DOHH2 (cell line): Measurements from ENCODE around the gene NCBP2.

Experiments
- EZH2phosphoT487 ChIP-seq: fragments of 200-600 bp; sonication (generic); IDR thresholded peaks from 2 replicates; pipeline ENCODE4 v1.6.1; 2017; ENCODE audit warnings: borderline replicate concordance, mild to moderate bottlenecking, antibody characterized with exemption, low read length, moderate library complexity, mixed read lengths
- TF ChIP-seq, protein P1 (sequence below): fragments of 200-600 bp; sonication (generic); IDR thresholded peaks from one replicate; pipeline ENCODE4 v1.5.1; 2014; ENCODE audit warnings: antibody characterized with exemption, mild to moderate bottlenecking, low read depth, low read length; ENCODE audit not compliant: poor library complexity, severe bottlenecking

DNA sequence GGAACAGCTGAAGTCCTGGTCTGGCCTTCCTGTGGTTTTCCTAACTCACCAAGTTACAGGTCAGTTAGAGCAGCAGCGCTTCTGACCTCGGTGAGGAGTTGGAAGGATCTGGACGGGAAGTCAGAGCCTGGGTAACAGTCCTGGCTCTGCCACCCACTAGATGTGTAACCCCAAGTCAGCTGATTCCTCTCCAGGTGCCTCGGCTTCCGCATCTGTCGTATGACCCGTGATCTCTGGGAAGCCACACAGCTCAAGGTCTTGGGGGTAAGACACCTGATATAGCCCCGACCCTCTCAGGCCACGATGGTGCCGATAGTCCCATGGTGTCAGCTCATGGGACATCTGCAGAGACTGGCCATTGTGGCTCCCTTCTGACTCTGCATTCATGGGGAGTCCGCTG lies 34.6 kb upstream of the NCBP2 start:
- TF ChIP-seq EZH2phosphoT487: no peak
- TF ChIP-seq, protein P1, sequence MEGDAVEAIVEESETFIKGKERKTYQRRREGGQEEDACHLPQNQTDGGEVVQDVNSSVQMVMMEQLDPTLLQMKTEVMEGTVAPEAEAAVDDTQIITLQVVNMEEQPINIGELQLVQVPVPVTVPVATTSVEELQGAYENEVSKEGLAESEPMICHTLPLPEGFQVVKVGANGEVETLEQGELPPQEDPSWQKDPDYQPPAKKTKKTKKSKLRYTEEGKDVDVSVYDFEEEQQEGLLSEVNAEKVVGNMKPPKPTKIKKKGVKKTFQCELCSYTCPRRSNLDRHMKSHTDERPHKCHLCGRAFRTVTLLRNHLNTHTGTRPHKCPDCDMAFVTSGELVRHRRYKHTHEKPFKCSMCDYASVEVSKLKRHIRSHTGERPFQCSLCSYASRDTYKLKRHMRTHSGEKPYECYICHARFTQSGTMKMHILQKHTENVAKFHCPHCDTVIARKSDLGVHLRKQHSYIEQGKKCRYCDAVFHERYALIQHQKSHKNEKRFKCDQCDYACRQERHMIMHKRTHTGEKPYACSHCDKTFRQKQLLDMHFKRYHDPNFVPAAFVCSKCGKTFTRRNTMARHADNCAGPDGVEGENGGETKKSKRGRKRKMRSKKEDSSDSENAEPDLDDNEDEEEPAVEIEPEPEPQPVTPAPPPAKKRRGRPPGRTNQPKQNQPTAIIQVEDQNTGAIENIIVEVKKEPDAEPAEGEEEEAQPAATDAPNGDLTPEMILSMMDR: no peak
